ENCODE results near the gene KCNJ16.

Gene KCNJ16

GRCh38 chr17:70070305-70071027 is 4.6 kb upstream of the KCNJ16 start:
- Histone ChIP-seq H3K4me2 (ENCODE audit: low read length) (no peak overlapping the region), H3K9me3 (ENCODE audit: control insufficient read depth, insufficient read depth, low read length) (no peaks in the 10 kb centered on the region), H3K36me3 (ENCODE audit: control insufficient read depth, low read length) (no peaks in the 10 kb centered on the region), H3K4me3 (ENCODE audit: low read length) (no peak overlapping the region), H3K79me2 (ENCODE audit: control insufficient read depth, low read length) (no peaks in the 10 kb centered on the region), H3K27ac (ENCODE audit: low read depth, low read length) (no peak overlapping the region), H4K20me1 (ENCODE audit: control insufficient read depth, insufficient read depth, low read depth, low read length) (no peaks in the 10 kb centered on the region), H3K9me2 (replicated peaks; ENCODE audit: control insufficient read depth, low read length) (no peaks in the 10 kb centered on the region), H3K27me3 (ENCODE audit: control insufficient read depth, low read length) (no peaks in the 10 kb centered on the region), H3F3A (ENCODE audit: control insufficient read depth, insufficient read depth) (no peaks in the 10 kb centered on the region), H3K4me1 (ENCODE audit: control insufficient read depth, low read length) (no peaks in the 10 kb centered on the region)
- TF ChIP-seq CTCF (IDR thresholded peaks at IDR 0.05; ENCODE audit: low read depth, low read length, poor library complexity, severe bottlenecking) (no peak), EZH2phosphoT487 (IDR thresholded peaks at IDR 0.05; ENCODE audit: borderline replicate concordance, low read length) (no peak)

DNA sequence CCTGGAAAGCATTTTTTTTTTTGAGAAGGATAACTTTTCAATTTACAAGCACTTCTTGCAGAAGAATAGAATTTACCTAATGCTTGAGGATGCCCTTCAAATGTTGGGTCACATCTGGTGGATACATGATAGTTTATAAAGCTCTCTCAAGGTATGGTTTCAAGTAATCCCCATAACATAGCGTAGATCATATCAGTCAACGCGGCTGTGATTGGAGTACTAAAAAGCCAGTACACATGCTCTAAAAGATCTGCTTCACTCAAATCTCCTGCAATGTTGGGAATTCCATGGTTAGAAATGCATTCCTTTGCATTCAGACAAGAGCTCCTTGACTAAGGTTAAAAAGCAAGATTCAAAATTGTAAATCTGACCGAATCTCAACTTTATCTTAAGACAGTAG is 3.9 kb upstream of the KCNJ16 start:
- no peaks in the 10 kb centered on the region for H3K9me3 ChIP-seq (ENCODE audit: control insufficient read depth, insufficient read depth, low read length)
- H3F3A ChIP-seq (ENCODE audit: control insufficient read depth, insufficient read depth), result no peaks in the 10 kb centered on the region
- no peaks in the 10 kb centered on the region for H3K9me2 ChIP-seq (replicated peaks; ENCODE audit: control insufficient read depth, low read length)
- H3K36me3 ChIP-seq (ENCODE audit: control insufficient read depth, low read length), result no peaks in the 10 kb centered on the region
- no peaks in the 10 kb centered on the region for H4K20me1 ChIP-seq (ENCODE audit: control insufficient read depth, insufficient read depth, low read depth, low read length)
- no peak overlapping the region for H3K4me2 ChIP-seq (ENCODE audit: low read length)
- no peaks in the 10 kb centered on the region for H3K27me3 ChIP-seq (ENCODE audit: control insufficient read depth, low read length)
- no peak overlapping the region for H3K4me3 ChIP-seq (ENCODE audit: low read length)
- no peaks in the 10 kb centered on the region for H3K4me1 ChIP-seq (ENCODE audit: control insufficient read depth, low read length)
- TF ChIP-seq CTCF (IDR thresholded peaks at IDR 0.05; ENCODE audit: low read depth, low read length, poor library complexity, severe bottlenecking) (no peak), EZH2phosphoT487 (IDR thresholded peaks at IDR 0.05; ENCODE audit: borderline replicate concordance, low read length) (no peak)
- H3K79me2 ChIP-seq (ENCODE audit: control insufficient read depth, low read length), result no peaks in the 10 kb centered on the region
- H3K27ac ChIP-seq (ENCODE audit: low read depth, low read length), result no peak overlapping the region

- TF ChIP-seq CTCF (IDR thresholded peaks at IDR 0.05; ENCODE audit: low read depth, low read length, poor library complexity, severe bottlenecking) (no peak), EZH2phosphoT487 (IDR thresholded peaks at IDR 0.05; ENCODE audit: borderline replicate concordance, low read length) (no peak)
- Histone ChIP-seq H3K9me3 (ENCODE audit: control insufficient read depth, insufficient read depth, low read length) (no peaks in the 10 kb centered on the region), H4K20me1 (ENCODE audit: control insufficient read depth, insufficient read depth, low read depth, low read length) (no peaks in the 10 kb centered on the region), H3K4me1 (ENCODE audit: control insufficient read depth, low read length) (no peaks in the 10 kb centered on the region), H3K9me2 (replicated peaks; ENCODE audit: control insufficient read depth, low read length) (no peaks in the 10 kb centered on the region), H3K4me2 (ENCODE audit: low read length) (no peak overlapping the region), H3K27me3 (ENCODE audit: control insufficient read depth, low read length) (no peaks in the 10 kb centered on the region), H3K36me3 (ENCODE audit: control insufficient read depth, low read length) (no peaks in the 10 kb centered on the region), H3F3A (ENCODE audit: control insufficient read depth, insufficient read depth) (no peaks in the 10 kb centered on the region), H3K4me3 (ENCODE audit: low read length) (no peak overlapping the region), H3K79me2 (ENCODE audit: control insufficient read depth, low read length) (no peaks in the 10 kb centered on the region), H3K27ac (ENCODE audit: low read depth, low read length) (no peak overlapping the region)
Observed at GRCh38 chr17:70071620-70072019, 3.4 kb upstream of the KCNJ16 start.
